Endodermal cell (in vitro differentiated cells): ENCODE results near the gene HOXB5. TPM values are rescaled to one million over a fixed set of nuclear protein-coding genes. Genes with fewer than 3 reads are reported as not detected.

Source experiments
- DNase-seq: peaks from one replicate; pipeline ENCODE4 v3.0.0-alpha.2; 2017
- H3K27ac ChIP-seq: 2 replicates; pipeline ENCODE4 v1.5.1; 2013; ENCODE audit warnings: mild to moderate bottlenecking, low read depth, low read length, moderate library complexity
- H3K27me3 ChIP-seq: 2 replicates; pipeline ENCODE4 v1.6.1; 2013; ENCODE audit warnings: mild to moderate bottlenecking, low read length, moderate library complexity; ENCODE audit not compliant: insufficient read depth, control insufficient read depth, poor library complexity, severe bottlenecking
- H3K36me3 ChIP-seq: 2 replicates; pipeline ENCODE4 v1.7.0; 2013; ENCODE audit warnings: mild to moderate bottlenecking, low read length, moderate library complexity; ENCODE audit not compliant: control insufficient read depth, insufficient read depth
- H3K4me1 ChIP-seq: one replicate; pipeline ENCODE4 v1.7.0; 2013; ENCODE audit warnings: low read length; ENCODE audit not compliant: control insufficient read depth, insufficient read depth
- H3K4me3 ChIP-seq: 2 replicates; pipeline ENCODE4 v1.5.1; 2013; ENCODE audit warnings: mild to moderate bottlenecking, low read length, moderate library complexity
- H3K9ac ChIP-seq: 2 replicates; pipeline ENCODE4 v1.6.1; 2013; ENCODE audit warnings: mild to moderate bottlenecking, low read length, moderate library complexity; ENCODE audit not compliant: poor library complexity, severe bottlenecking; ENCODE audit errors: extremely low read depth
- H3K9me3 ChIP-seq: 2 replicates; pipeline ENCODE4 v1.6.1; 2013; ENCODE audit warnings: mild to moderate bottlenecking, low read length, moderate library complexity; ENCODE audit not compliant: control insufficient read depth
- H3K27ac Mint-ChIP-seq: 2 replicates; pipeline ENCODE4 v1.8.0; 2020; ENCODE audit warnings: mixed read lengths
- H3K27me3 Mint-ChIP-seq: 2 replicates; pipeline ENCODE4 v1.8.0; 2021; ENCODE audit warnings: mild to moderate bottlenecking, mixed read lengths; ENCODE audit not compliant: insufficient read depth
- H3K36me3 Mint-ChIP-seq: 2 replicates; pipeline ENCODE4 v1.8.0; 2020; ENCODE audit warnings: low read depth, mixed read lengths
- H3K4me1 Mint-ChIP-seq: 2 replicates; pipeline ENCODE4 v1.8.0; 2020; ENCODE audit warnings: mixed read lengths
- H3K4me3 Mint-ChIP-seq: 2 replicates; pipeline ENCODE4 v1.8.0; 2020; ENCODE audit warnings: mild to moderate bottlenecking, moderate library complexity, mixed read lengths
- H3K9me3 Mint-ChIP-seq: 2 replicates; pipeline ENCODE4 v1.8.0; 2020; ENCODE audit warnings: mild to moderate bottlenecking, mixed read lengths
- WGBS, 2 experiments: methylation state at CpG; one replicate each; pipeline versions ENCODE4 v1.1.5 to v1.1.7; 2013; ENCODE audit warnings: missing lambda C conversion rate in 2 of 2, mixed read lengths in 1 of 2; ENCODE audit not compliant: insufficient coverage in 1 of 2, insufficient read length in 1 of 2; 5-methylcytosine and 5-hydroxymethylcytosine counted together
- total RNA-seq, 2 donors: library from RNA; stranded (reverse); fragmentation: NEBNext Ultra II Directional in 1 of 2; extraction: Animal tissue kit (Norgen Biotek cat#: 25700) in 1 of 2; gene quantifications; 2 replicates in 1 of 2; 3 replicates in 1 of 2; pipeline ENCODE4 v1.2.1, GENCODE V29; 2021
- TF ChIP-seq, protein P1 (sequence below): fragments of 200-600 bp; sonication (generic); conservative IDR thresholded peaks from 2 replicates; pipeline ENCODE4 v1.5.0; 2021; ENCODE audit warnings: antibody characterized with exemption, mild to moderate bottlenecking

HOXB5 gene
- total RNA-seq, 2 donors from 2014 or later = not detected

DNA sequence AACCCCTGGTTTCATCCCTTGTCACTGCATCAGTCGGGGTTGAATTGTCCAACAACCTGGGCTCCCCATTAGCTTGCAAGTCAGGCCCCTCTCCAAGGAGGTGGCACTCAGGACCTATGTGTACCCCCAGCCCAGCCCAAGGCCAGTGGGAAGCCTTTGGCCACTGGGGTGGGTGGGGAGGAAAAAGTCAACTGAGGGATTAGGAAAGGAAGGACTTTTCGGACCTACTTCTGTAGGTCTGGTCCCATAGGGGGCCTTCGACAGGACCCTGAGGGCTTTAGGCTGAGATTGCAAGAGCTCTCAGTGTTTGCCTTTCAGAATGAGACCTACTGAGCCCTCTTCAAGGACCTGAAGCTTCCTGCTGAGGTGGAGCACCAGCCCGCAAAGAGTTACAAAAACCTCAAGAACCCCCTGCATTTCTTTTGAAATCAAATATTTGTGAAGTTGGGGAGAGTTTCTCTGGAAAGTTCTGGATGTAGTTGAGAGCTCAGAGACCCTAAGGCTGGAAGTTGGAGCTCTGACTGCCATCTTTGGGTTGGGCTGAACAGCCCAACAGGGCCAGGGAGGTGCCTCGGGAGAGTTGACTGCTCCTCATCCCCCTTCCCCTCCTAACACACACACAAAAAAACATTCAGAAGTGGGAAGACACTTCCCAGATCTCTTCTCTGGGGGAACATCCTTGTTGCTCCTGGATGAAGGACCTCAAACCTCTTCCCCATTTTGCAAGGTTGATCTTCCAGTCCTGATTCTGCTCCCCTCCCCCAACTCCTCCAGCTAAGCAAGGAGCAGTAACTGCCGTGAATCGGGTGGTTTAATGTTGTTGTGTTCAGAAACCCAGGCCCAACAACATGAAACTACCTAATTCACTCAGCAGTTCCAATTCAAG, 38.4 kb upstream of the HOXB5 start:
- H3K27me3 ChIP-seq = peaks cover 100% of the 10 kb centered on the region
- H3K27ac Mint-ChIP-seq = no peak overlapping the region
- no peaks in the 10 kb centered on the region for H3K4me1 ChIP-seq

DNA sequence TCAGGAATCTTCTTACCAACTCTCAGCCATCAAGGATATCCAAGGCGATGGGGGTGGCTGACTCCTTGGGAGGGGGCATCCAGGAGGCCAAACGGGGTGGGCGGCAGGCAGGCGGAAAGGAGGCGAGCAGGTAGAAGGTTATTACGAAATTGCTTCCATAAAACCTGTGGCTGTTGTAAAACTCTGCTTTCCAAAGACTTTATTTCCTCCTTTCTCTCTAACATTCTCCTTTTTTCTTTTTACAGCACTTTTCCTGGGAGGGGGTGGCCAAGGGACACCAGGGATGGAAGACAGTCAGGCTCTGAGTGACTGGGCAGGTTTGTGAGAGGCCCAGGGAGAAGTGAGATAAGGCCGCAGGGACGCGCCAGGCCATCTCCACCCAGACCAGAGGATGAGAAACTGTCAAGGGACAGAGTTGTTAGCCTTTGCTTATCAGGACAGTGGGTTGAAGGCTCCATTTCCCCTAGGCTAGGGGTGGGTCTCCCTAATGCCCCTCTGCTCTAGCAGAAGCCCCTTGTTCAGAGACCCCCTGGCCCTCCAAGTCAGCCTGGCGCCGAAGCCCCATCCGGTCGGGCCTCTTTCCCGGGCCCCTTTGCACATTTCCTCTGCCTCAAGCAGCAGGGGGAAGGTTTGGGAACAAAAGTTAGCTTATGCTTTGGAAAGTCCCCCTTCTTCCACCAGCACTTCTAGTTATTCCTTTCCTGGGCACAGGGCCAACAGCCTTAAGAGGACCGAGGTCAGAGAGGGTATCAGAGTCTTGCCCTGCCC, 37.5 kb upstream of the HOXB5 start:
- Mint-ChIP-seq H3K9me3 (peaks cover 2% of the 10 kb centered on the region), H3K36me3 (no peaks in the 10 kb centered on the region), H3K27me3 (peaks cover 100% of the 10 kb centered on the region), H3K4me3 (no peak overlapping the region), H3K27ac (no peak overlapping the region), H3K4me1 (no peaks in the 10 kb centered on the region)
- no peaks in the 10 kb centered on the region for H3K4me1 ChIP-seq
- DNase-seq = peak; percentile 51
- TF ChIP-seq, protein P1, sequence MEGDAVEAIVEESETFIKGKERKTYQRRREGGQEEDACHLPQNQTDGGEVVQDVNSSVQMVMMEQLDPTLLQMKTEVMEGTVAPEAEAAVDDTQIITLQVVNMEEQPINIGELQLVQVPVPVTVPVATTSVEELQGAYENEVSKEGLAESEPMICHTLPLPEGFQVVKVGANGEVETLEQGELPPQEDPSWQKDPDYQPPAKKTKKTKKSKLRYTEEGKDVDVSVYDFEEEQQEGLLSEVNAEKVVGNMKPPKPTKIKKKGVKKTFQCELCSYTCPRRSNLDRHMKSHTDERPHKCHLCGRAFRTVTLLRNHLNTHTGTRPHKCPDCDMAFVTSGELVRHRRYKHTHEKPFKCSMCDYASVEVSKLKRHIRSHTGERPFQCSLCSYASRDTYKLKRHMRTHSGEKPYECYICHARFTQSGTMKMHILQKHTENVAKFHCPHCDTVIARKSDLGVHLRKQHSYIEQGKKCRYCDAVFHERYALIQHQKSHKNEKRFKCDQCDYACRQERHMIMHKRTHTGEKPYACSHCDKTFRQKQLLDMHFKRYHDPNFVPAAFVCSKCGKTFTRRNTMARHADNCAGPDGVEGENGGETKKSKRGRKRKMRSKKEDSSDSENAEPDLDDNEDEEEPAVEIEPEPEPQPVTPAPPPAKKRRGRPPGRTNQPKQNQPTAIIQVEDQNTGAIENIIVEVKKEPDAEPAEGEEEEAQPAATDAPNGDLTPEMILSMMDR = no peak
- H3K4me3 ChIP-seq = no peak overlapping the region
- H3K9me3 ChIP-seq = peaks cover 7% of the 10 kb centered on the region
- H3K36me3 ChIP-seq = no peaks in the 10 kb centered on the region
- peaks cover 100% of the 10 kb centered on the region for H3K27me3 ChIP-seq
- H3K9ac ChIP-seq = no peak overlapping the region
- H3K27ac ChIP-seq = no peak overlapping the region
- 29 to 45% methylated on average over 2 to 15 of the region's 15 CpGs for WGBS, 2 experiments

More for the DNA sequence above, 38.4 kb upstream of the HOXB5 start:
- peak; percentile 46 for DNase-seq
- TF ChIP-seq, protein P1 = no peak
- no peak overlapping the region for H3K4me3 Mint-ChIP-seq
- H3K27ac ChIP-seq = no peak overlapping the region
- WGBS, 2 experiments = 18 to 28% methylated on average over 4 to 6 of the region's 7 CpGs
- peaks cover 7% of the 10 kb centered on the region for H3K9me3 ChIP-seq
- H3K36me3 Mint-ChIP-seq = no peaks in the 10 kb centered on the region
- H3K4me1 Mint-ChIP-seq = no peaks in the 10 kb centered on the region
- H3K9ac ChIP-seq = no peak overlapping the region
- peaks cover 2% of the 10 kb centered on the region for H3K9me3 Mint-ChIP-seq
- no peak overlapping the region for H3K4me3 ChIP-seq
- no peaks in the 10 kb centered on the region for H3K36me3 ChIP-seq
- H3K27me3 Mint-ChIP-seq = peaks cover 100% of the 10 kb centered on the region

DNA sequence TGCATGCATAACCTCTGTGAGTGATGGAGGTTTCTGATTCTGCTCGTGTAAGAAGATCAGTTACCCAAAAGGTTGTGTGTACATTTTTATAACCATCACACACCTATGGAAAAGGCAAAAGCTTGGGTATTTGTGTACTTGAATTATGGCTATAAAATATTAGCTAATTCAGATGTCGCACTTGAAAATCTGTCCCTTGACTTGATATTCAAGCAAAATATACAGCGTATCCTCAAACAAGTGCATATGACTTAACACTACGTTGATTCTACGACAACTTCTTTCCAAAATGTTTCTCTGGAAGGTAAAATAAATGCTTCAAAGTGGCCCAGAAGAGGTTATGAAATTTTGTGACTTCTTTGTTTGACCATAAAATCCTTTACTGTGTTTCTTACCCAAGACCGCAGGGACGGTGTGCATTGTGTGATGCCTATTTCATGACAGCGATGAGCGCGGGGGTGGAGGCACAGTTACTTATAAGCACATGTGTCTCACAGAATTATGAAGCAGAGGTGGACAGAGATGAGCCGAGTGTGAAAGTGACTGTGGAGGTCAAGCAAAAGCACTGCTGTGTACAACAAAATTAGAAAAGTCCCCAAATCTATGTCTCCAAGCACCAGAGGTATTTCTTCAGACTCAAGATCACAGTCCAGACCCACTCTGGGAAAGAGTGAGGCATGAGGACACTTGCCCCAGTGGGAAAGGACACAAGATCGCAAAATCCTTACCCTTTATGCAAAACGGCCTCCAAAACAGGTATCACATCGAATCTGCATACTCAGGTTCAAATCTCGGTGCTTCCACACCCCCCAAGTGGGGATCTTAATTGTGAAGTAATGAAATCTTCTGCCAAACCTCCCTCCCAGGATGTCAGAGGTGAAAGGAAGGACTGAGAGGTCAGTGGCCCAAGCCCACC, 36.7 kb upstream of the HOXB5 start:
- no peaks in the 10 kb centered on the region for H3K36me3 ChIP-seq
- H3K4me1 Mint-ChIP-seq = peaks cover 1% of the 10 kb centered on the region
- H3K27ac Mint-ChIP-seq = no peak overlapping the region
- no peak overlapping the region for H3K27ac ChIP-seq
- no peak overlapping the region for H3K4me3 Mint-ChIP-seq
- no peaks in the 10 kb centered on the region for H3K36me3 Mint-ChIP-seq
- no peak overlapping the region for H3K4me3 ChIP-seq
- peaks cover 7% of the 10 kb centered on the region for H3K9me3 ChIP-seq
- no peak overlapping the region for H3K9ac ChIP-seq
- H3K9me3 Mint-ChIP-seq = peaks cover 2% of the 10 kb centered on the region
- H3K4me1 ChIP-seq = no peaks in the 10 kb centered on the region
- peaks cover 100% of the 10 kb centered on the region for H3K27me3 ChIP-seq
- peaks cover 100% of the 10 kb centered on the region for H3K27me3 Mint-ChIP-seq
- TF ChIP-seq, protein P1 = no peak
- peak; percentile 35 for DNase-seq
- WGBS, 2 experiments = 38 to 41% methylated on average over 6 to 14 of the region's 15 CpGs
